Duodenal mucosa (tissue), 2 donors: Measurements from ENCODE around the gene IBA57.

Experiments
- H3K27ac ChIP-seq: one replicate; pipeline ENCODE4 v1.7.0; 2013; ENCODE audit warnings: low read depth, low read length
- H3K27me3 ChIP-seq, 2 donors: one replicate each; pipeline ENCODE4 v1.7.0; 2013; ENCODE audit warnings: low read length in 2 of 2, control low read depth in 1 of 2; ENCODE audit not compliant: insufficient read depth in 2 of 2, control insufficient read depth in 1 of 2
- H3K36me3 ChIP-seq, 2 donors: one replicate each; pipeline ENCODE4 v1.7.0; 2013; ENCODE audit warnings: low read length in 2 of 2, control low read depth in 1 of 2; ENCODE audit not compliant: insufficient read depth in 2 of 2, control insufficient read depth in 1 of 2
- H3K4me1 ChIP-seq, 2 donors: one replicate each; pipeline ENCODE4 v1.7.0; 2013; ENCODE audit warnings: low read length in 2 of 2, control low read depth in 1 of 2; ENCODE audit not compliant: insufficient read depth in 2 of 2, control insufficient read depth in 1 of 2
- H3K4me3 ChIP-seq, 2 donors: one replicate each; pipeline ENCODE4 v1.7.0; 2013; ENCODE audit warnings: low read length in 2 of 2, low read depth in 1 of 2
- H3K9ac ChIP-seq, 2 donors: one replicate each; pipeline ENCODE4 v1.7.0; 2013; ENCODE audit warnings: low read length in 2 of 2, low read depth in 1 of 2
- H3K9me3 ChIP-seq, 2 donors: one replicate each; pipeline ENCODE4 v1.7.0; 2013; ENCODE audit warnings: low read length in 2 of 2, control low read depth in 1 of 2; ENCODE audit not compliant: control insufficient read depth in 1 of 2

Gene IBA57

DNA sequence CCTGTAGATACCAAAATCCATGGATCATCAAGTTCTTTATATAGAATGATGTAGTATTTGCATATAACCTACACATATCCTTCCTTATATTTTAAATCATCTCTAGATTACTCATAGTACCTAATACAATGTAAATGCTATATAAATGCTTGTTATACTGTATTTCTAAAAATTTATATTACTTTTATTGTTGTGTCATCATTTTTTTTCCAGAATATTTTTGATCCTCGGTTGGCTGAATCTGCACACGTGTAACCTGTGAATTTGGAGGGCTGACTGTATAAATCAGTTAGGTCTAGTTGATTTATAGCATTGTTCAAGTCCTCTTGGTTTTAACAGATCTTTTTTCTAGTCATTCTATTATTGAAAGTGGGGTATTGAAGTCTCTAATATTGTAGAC is 65.6 kb downstream of the IBA57 start:
- Histone ChIP-seq H3K27ac (no peak overlapping the region), H3K27me3 (no peaks in the 10 kb centered on the region), H3K9ac (no peak overlapping the region), H3K4me3 (no peak overlapping the region), H3K36me3 (no peaks in the 10 kb centered on the region), H3K9me3 (no peaks in the 10 kb centered on the region), H3K4me1 (peaks cover 11 to 12% of the 10 kb centered on the region in 2 donors)
